RWPE1 (cell line): Measurements from ENCODE around the gene PALLD.

ENCODE experiments used
- CTCF ChIA-PET: fragments of 350-600 bp; sonication (Branson Sonifier 250); formaldehyde crosslinking; extraction: SDS; loops from one replicate; lab custom pipeline; 2021; lab: Yijun Ruan, JAX
- POLR2A ChIA-PET: fragments of 400-600 bp; formaldehyde crosslinking; extraction: SDS; loops from one replicate; lab custom pipeline; 2020; ENCODE audit warnings: antibody characterized with exemption; ENCODE audit not compliant: low non-redundant PET; lab: Yijun Ruan, JAX
- DNase-seq: peaks from one replicate; pipeline ENCODE4 v3.0.0; 2012; ENCODE audit warnings: low spot score
- H3K27ac ChIP-seq: fragments of 450-650 bp; 2 replicates; pipeline ENCODE4 v1.5.1; 2017
- CTCF ChIP-seq: fragments of 450-650 bp; conservative IDR thresholded peaks from 2 replicates; pipeline ENCODE4 v1.5.1; 2017; ENCODE audit warnings: low read depth, mild to moderate bottlenecking

The PALLD gene

GRCh38 chr4:168656055-168656660, 159.3 kb downstream of the PALLD start:
- CTCF ChIA-PET: interaction anchor here (1.0 kb wide), 1 partner anchor 70 kb away, joined by 6 read pairs; no protein-coding TSS in a partner anchor
- no peak overlapping the region for H3K27ac ChIP-seq

GRCh38 chr4:168656946-168657473, 160.2 kb downstream of the PALLD start:
- CTCF ChIA-PET: no interaction called here

More at GRCh38 chr4:168656055-168656660, 159.3 kb downstream of the PALLD start:
- TF ChIP-seq CTCF: no peak
- POLR2A ChIA-PET: interaction anchor here (0.5 kb wide), 1 partner anchor 63 kb away, joined by 3 read pairs; no protein-coding TSS in a partner anchor
- DNase-seq: peak; percentile 91

GRCh38 chr4:168658751-168659150, 161.9 kb downstream of the PALLD start:
- DNase-seq: no peak
- ChIA-PET POLR2A (no interaction called here), CTCF (no interaction called here)
- H3K27ac ChIP-seq: no peak overlapping the region
- no peak for TF ChIP-seq CTCF

More at GRCh38 chr4:168656946-168657473, 160.2 kb downstream of the PALLD start:
- POLR2A ChIA-PET: no interaction called here
- no peak for TF ChIP-seq CTCF
- DNase-seq: no peak
- no peak overlapping the region for H3K27ac ChIP-seq

- CTCF ChIA-PET: interaction anchor here (1.0 kb wide), 1 partner anchor 232 kb away, joined by 3 read pairs; no protein-coding TSS in a partner anchor
- H3K27ac ChIP-seq: no peak overlapping the region
- POLR2A ChIA-PET: no interaction called here
Measured at GRCh38 chr4:168659741-168660465, 163.1 kb downstream of the PALLD start.

GRCh38 chr4:168662297-168662984, 165.6 kb downstream of the PALLD start:
- no peak for TF ChIP-seq CTCF
- no peak for DNase-seq
- CTCF ChIA-PET: no interaction called here
- POLR2A ChIA-PET: no interaction called here
- no peak overlapping the region for H3K27ac ChIP-seq

More at GRCh38 chr4:168659741-168660465, 163.1 kb downstream of the PALLD start:
- TF ChIP-seq CTCF: no peak
- no peak for DNase-seq
